SU-DHL-6 (cell line): ENCODE results near the gene NRSN2.

Source experiments
- CTCF ChIP-seq: fragments of 200-600 bp; sonication (generic); IDR thresholded peaks from one replicate; pipeline ENCODE4 v1.5.1; 2017; ENCODE audit warnings: antibody characterized with exemption, mild to moderate bottlenecking, low read length, moderate library complexity; ENCODE audit not compliant: insufficient read depth, poor library complexity, severe bottlenecking
- EZH2phosphoT487 ChIP-seq: fragments of 200-600 bp; sonication (generic), shearing (Covaris generic); conservative IDR thresholded peaks from 2 replicates; pipeline ENCODE4 v1.6.1; 2018; ENCODE audit warnings: mild to moderate bottlenecking, antibody characterized with exemption, low read length, moderate library complexity, mixed read lengths

- TF ChIP-seq CTCF = no peak
- no peak for TF ChIP-seq EZH2phosphoT487
Measured at GRCh38 chr20:402898-403581, 56.1 kb downstream of the NRSN2 start.
